Measurements from ENCODE around the gene TMTC2.

DNA sequence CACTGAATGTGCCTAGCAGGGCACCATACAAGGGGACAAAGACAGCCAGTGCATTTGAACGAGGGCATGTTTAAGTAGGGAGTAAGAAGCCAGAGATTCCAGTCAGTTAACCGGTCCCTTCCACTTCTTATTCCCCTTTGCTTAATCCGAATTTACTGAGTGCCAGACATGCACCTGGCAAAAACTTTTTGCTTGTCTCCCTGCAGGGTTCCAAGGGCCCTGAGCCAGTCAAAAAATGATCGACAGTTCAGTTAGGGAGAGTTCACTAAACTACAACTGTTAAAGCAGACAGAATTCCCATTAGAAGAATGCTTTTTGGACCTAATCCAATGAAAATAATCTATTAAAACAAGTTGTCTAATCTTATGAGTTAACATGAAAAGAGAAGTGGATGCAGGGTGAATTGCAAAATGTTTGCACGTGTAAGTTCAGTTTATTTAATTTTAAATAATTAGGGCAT, 193.8 kb downstream of the TMTC2 start:
- TF ChIP-seq, protein P1, sequence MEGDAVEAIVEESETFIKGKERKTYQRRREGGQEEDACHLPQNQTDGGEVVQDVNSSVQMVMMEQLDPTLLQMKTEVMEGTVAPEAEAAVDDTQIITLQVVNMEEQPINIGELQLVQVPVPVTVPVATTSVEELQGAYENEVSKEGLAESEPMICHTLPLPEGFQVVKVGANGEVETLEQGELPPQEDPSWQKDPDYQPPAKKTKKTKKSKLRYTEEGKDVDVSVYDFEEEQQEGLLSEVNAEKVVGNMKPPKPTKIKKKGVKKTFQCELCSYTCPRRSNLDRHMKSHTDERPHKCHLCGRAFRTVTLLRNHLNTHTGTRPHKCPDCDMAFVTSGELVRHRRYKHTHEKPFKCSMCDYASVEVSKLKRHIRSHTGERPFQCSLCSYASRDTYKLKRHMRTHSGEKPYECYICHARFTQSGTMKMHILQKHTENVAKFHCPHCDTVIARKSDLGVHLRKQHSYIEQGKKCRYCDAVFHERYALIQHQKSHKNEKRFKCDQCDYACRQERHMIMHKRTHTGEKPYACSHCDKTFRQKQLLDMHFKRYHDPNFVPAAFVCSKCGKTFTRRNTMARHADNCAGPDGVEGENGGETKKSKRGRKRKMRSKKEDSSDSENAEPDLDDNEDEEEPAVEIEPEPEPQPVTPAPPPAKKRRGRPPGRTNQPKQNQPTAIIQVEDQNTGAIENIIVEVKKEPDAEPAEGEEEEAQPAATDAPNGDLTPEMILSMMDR (IDR thresholded peaks at IDR 0.05) = no peak
- no peak for TF ChIP-seq EZH2 (IDR thresholded peaks at IDR 0.05; ENCODE audit: borderline replicate concordance, insufficient read depth, low read depth, low read length, poor library complexity, severe bottlenecking)

Measured in B cell (primary cell).